GM19372 (cell line): Measurements from ENCODE around the gene ERG.
A peak's percentile ranks its signal among the peaks of the same experiment; 100 is the strongest.

Experiments used
- ATAC-seq: cut with Tn5 transposase; IDR thresholded peaks from one replicate; pipeline ENCODE4 v1.9.1; 2021; ENCODE audit warnings: mild to moderate bottlenecking, low read depth, moderate library complexity; ENCODE audit not compliant: unreplicated experiment

ERG gene

GRCh38 chr21:38363693-38364092, 134.6 kb downstream of the ERG start:
- no peak for ATAC-seq

GRCh38 chr21:38361324-38361723, 137.0 kb downstream of the ERG start:
- no peak for ATAC-seq

GRCh38 chr21:38359835-38360234, 138.4 kb downstream of the ERG start:
- ATAC-seq = no peak

GRCh38 chr21:38359090-38359489, 139.2 kb downstream of the ERG start:
- no peak for ATAC-seq

GRCh38 chr21:38358666-38359065, 139.6 kb downstream of the ERG start:
- ATAC-seq = no peak

GRCh38 chr21:38358098-38358497, 140.2 kb downstream of the ERG start:
- no peak for ATAC-seq

GRCh38 chr21:38356883-38357625, 141.2 kb downstream of the ERG start:
- no peak for ATAC-seq

GRCh38 chr21:38355992-38356781, 142.1 kb downstream of the ERG start:
- ATAC-seq = peak; percentile 52

- no peak for ATAC-seq
Measured at GRCh38 chr21:38355353-38355752, 142.9 kb downstream of the ERG start.

GRCh38 chr21:38354746-38355145, 143.5 kb downstream of the ERG start:
- no peak for ATAC-seq

- ATAC-seq = no peak
Measured at GRCh38 chr21:38354231-38354630, 144.0 kb downstream of the ERG start.

GRCh38 chr21:38352536-38353219, 145.6 kb downstream of the ERG start:
- peak; percentile 56 for ATAC-seq

- peak; percentile 14 for ATAC-seq
Measured at GRCh38 chr21:38351961-38352521, 146.2 kb downstream of the ERG start.

- ATAC-seq = no peak
Measured at GRCh38 chr21:38351176-38351959, 146.9 kb downstream of the ERG start.

- ATAC-seq = no peak
Measured at GRCh38 chr21:38350684-38351083, 147.6 kb downstream of the ERG start.

GRCh38 chr21:38349977-38350376, 148.3 kb downstream of the ERG start:
- ATAC-seq = no peak

GRCh38 chr21:38349111-38349746, 149.0 kb downstream of the ERG start:
- no peak for ATAC-seq

- no peak for ATAC-seq
Measured at GRCh38 chr21:38346286-38346685, 152.0 kb downstream of the ERG start.

GRCh38 chr21:38343691-38344090, 154.6 kb downstream of the ERG start:
- no peak for ATAC-seq

GRCh38 chr21:38342739-38343138, 155.5 kb downstream of the ERG start:
- no peak for ATAC-seq
